H9 (cell line): ENCODE data around the gene TAF3. TPM values are rescaled to one million over a fixed set of nuclear protein-coding genes. Genes with fewer than 3 reads are reported as not detected.

Experiments
- DNase-seq: peaks from one replicate; pipeline ENCODE4 v3.0.0-alpha.2; 2017
- H2AFZ ChIP-seq: one replicate; pipeline ENCODE4 v1.6.1; 2013; ENCODE audit warnings: mild to moderate bottlenecking, low read length, control low read depth, moderate library complexity
- H2AK5ac ChIP-seq: 2 replicates; pipeline ENCODE4 v1.6.1; 2013; ENCODE audit warnings: low read length, control low read depth, mixed read lengths; ENCODE audit not compliant: insufficient read length
- H2BK120ac ChIP-seq: one replicate; pipeline ENCODE4 v1.6.1; 2013; ENCODE audit warnings: low read depth, mild to moderate bottlenecking, low read length, control low read depth, inconsistent platforms; ENCODE audit not compliant: poor library complexity, severe bottlenecking
- H2BK12ac ChIP-seq: 2 replicates; pipeline ENCODE4 v1.6.1; 2013; ENCODE audit warnings: low read length, control low read depth, mixed read lengths, low read depth; ENCODE audit not compliant: insufficient read length
- H2BK15ac ChIP-seq: 2 replicates; pipeline ENCODE4 v1.6.1; 2013; ENCODE audit warnings: low read depth, low read length, control low read depth
- H2BK20ac ChIP-seq: one replicate; pipeline ENCODE4 v1.6.1; 2013; ENCODE audit warnings: low read depth, mild to moderate bottlenecking, low read length, control low read depth, inconsistent platforms; ENCODE audit not compliant: poor library complexity, severe bottlenecking
- H2BK5ac ChIP-seq: 2 replicates; pipeline ENCODE4 v1.6.1; 2013; ENCODE audit warnings: low read length, control low read depth, mixed read lengths; ENCODE audit not compliant: insufficient read length
- H3K14ac ChIP-seq: 2 replicates; pipeline ENCODE4 v1.6.1; 2013; ENCODE audit warnings: low read length, control low read depth; ENCODE audit not compliant: insufficient read depth
- H3K18ac ChIP-seq: 2 replicates; pipeline ENCODE4 v1.6.1; 2013; ENCODE audit warnings: low read depth, mild to moderate bottlenecking, mixed read lengths, low read length, control low read depth; ENCODE audit not compliant: insufficient read length
- H3K23ac ChIP-seq: 2 replicates; pipeline ENCODE4 v1.6.1; 2013; ENCODE audit warnings: low read length, control low read depth, mixed read lengths, low read depth; ENCODE audit not compliant: insufficient read length
- H3K23me2 ChIP-seq: 2 replicates; pipeline ENCODE4 v1.6.1; 2013; ENCODE audit warnings: low read depth, mild to moderate bottlenecking, mixed read lengths, low read length, control low read depth; ENCODE audit not compliant: insufficient read length, poor library complexity, severe bottlenecking
- H3K27ac ChIP-seq: 2 replicates; pipeline ENCODE4 v1.5.1; 2013; ENCODE audit warnings: low read length, control low read depth, mixed read lengths, low read depth; ENCODE audit not compliant: insufficient read length
- H3K27me3 ChIP-seq: 2 replicates; pipeline ENCODE4 v1.6.1; 2013; ENCODE audit warnings: low read length, control low read depth, inconsistent platforms; ENCODE audit not compliant: insufficient read depth
- H3K4ac ChIP-seq: 2 replicates; pipeline ENCODE4 v1.6.1; 2013; ENCODE audit warnings: low read depth, mild to moderate bottlenecking, control low read depth, inconsistent platforms, low read length, moderate library complexity
- H3K4me1 ChIP-seq: 2 replicates; pipeline ENCODE4 v1.6.1; 2013; ENCODE audit warnings: low read length, control low read depth, inconsistent platforms; ENCODE audit not compliant: insufficient read depth
- H3K4me2 ChIP-seq: 2 replicates; pipeline ENCODE4 v1.6.1; 2013; ENCODE audit warnings: low read length, control low read depth, mixed read lengths; ENCODE audit not compliant: insufficient read length, insufficient read depth
- H3K56ac ChIP-seq: 2 replicates; pipeline ENCODE4 v1.6.1; 2013; ENCODE audit warnings: low read depth, mild to moderate bottlenecking, mixed read lengths, low read length, control low read depth; ENCODE audit not compliant: insufficient read length
- H3K79me1 ChIP-seq: 2 replicates; pipeline ENCODE4 v1.6.1; 2013; ENCODE audit warnings: low read depth, mild to moderate bottlenecking, moderate library complexity, low read length, control low read depth, inconsistent platforms; ENCODE audit not compliant: insufficient read depth, poor library complexity, severe bottlenecking
- H3K79me2 ChIP-seq: 2 replicates; pipeline ENCODE4 v1.6.1; 2013; ENCODE audit warnings: low read length, control low read depth, inconsistent platforms; ENCODE audit not compliant: insufficient read depth
- H3K9ac ChIP-seq: 2 replicates; pipeline ENCODE4 v1.6.1; 2013; ENCODE audit warnings: low read length, control low read depth, mixed read lengths; ENCODE audit not compliant: insufficient read length; ENCODE audit errors: extremely low read depth
- H3K9me3 ChIP-seq: one replicate; pipeline ENCODE4 v1.6.1; 2013; ENCODE audit warnings: low read depth, low read length, inconsistent platforms; ENCODE audit not compliant: control insufficient read depth
- H3T11ph ChIP-seq: one replicate; pipeline ENCODE4 v1.6.1; 2013; ENCODE audit warnings: mild to moderate bottlenecking, low read length, control low read depth, inconsistent platforms
- H4K20me1 ChIP-seq: one replicate; pipeline ENCODE4 v1.6.1; 2013; ENCODE audit not compliant: control insufficient read depth, insufficient read length, insufficient read depth
- H4K5ac ChIP-seq: 2 replicates; pipeline ENCODE4 v1.6.1; 2013; ENCODE audit warnings: low read depth, mild to moderate bottlenecking, mixed read lengths, low read length, control low read depth; ENCODE audit not compliant: insufficient read length
- H4K8ac ChIP-seq: replicated peaks from 2 replicates; pipeline ENCODE4 v1.6.1; 2013; ENCODE audit warnings: low read length, control low read depth, mixed read lengths, low read depth; ENCODE audit not compliant: insufficient read length
- H4K91ac ChIP-seq: 2 replicates; pipeline ENCODE4 v1.6.1; 2013; ENCODE audit warnings: low read depth, mild to moderate bottlenecking, moderate library complexity, mixed read lengths, low read length, control low read depth; ENCODE audit not compliant: insufficient read length
- H3K27ac Mint-ChIP-seq, 3 experiments: 2 replicates in 2 of 3; 3 replicates in 1 of 3; pipeline ENCODE4 v1.8.0; 2020 to 2021; ENCODE audit warnings: mixed read lengths in 3 of 3, mild to moderate bottlenecking in 1 of 3, moderate library complexity in 1 of 3
- H3K27me3 Mint-ChIP-seq: 2 replicates; pipeline ENCODE4 v1.8.0; 2021; ENCODE audit warnings: low read depth, mild to moderate bottlenecking, moderate library complexity, mixed read lengths
- H3K36me3 Mint-ChIP-seq, 3 experiments: 2 replicates in 2 of 3; 3 replicates in 1 of 3; pipeline ENCODE4 v1.8.0; 2020 to 2021; ENCODE audit warnings: low read depth in 3 of 3, mixed read lengths in 3 of 3; ENCODE audit not compliant: insufficient read depth in 1 of 3
- H3K4me1 Mint-ChIP-seq, 2 experiments: 2 replicates each; pipeline ENCODE4 v1.8.0; 2020; ENCODE audit warnings: mixed read lengths in 2 of 2
- H3K4me3 Mint-ChIP-seq, 2 experiments: 2 replicates in 1 of 2; 3 replicates in 1 of 2; pipeline ENCODE4 v1.8.0; 2020 to 2021; ENCODE audit warnings: mild to moderate bottlenecking in 2 of 2, mixed read lengths in 2 of 2, moderate library complexity in 1 of 2
- H3K9me3 Mint-ChIP-seq, 2 experiments: 2 replicates in 1 of 2; 3 replicates in 1 of 2; pipeline ENCODE4 v1.8.0; 2020; ENCODE audit warnings: mild to moderate bottlenecking in 2 of 2, mixed read lengths in 2 of 2, moderate library complexity in 1 of 2
- WGBS: extraction: QIAGEN DNeasy Blood & Tissue Kit; methylation state at CpG from one replicate; pipeline ENCODE4 v1.1.7; 2013; ENCODE audit warnings: missing lambda C conversion rate, low lambda C conversion rate, mixed read lengths; ENCODE audit not compliant: insufficient read length; ENCODE audit errors: extremely low coverage; 5-methylcytosine and 5-hydroxymethylcytosine counted together
- total RNA-seq: library from RNA; stranded (reverse); gene quantifications from 2 replicates; pipeline ENCODE4 v1.2.1, GENCODE V29; 2021
- TF ChIP-seq, protein P1 (sequence below): fragments of 200-600 bp; sonication (generic); conservative IDR thresholded peaks from 3 replicates; pipeline ENCODE4 v1.8.0; 2021; ENCODE audit warnings: antibody characterized with exemption, mild to moderate bottlenecking

The TAF3 gene
- total RNA-seq, 1 experiment from 2014 or later = 10.2 TPM

DNA sequence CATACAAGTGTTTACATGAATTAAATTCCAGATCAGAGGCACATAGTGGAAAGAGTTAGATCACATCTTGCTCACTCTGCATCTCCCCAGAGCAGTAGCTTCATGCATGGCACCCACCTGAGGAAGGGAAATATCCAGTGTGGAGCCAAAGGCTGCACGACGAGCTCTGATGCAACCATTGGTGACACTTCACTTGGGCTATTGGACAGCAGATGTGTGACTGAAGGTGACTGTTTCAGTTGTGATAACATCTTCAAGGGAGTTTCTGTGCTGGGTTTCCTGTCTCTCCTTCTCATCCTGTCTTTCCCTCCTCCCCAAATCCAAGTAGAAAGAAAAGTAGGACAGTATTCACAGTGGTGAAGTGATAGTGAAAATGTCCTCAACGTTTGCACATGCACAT lies 115.0 kb downstream of the TAF3 start:
- WGBS = no CpG with 5 or more reads among the region's 3 CpGs
- no peak overlapping the region for H3K9ac ChIP-seq
- no peak overlapping the region for H3K23ac ChIP-seq
- Mint-ChIP-seq H3K27ac (peak overlapping the region in 1 of 3 experiments; percentile 7; a peak in 1 of 7 replicates), H3K9me3 (no peaks in the 10 kb centered on the region), H3K27me3 (no peaks in the 10 kb centered on the region), H3K36me3 (peaks cover 0 to 3% (median 0%) of the 10 kb centered on the region in 3 experiments; a peak in 2 of 7 replicates), H3K4me1 (peaks cover 4 to 7% of the 10 kb centered on the region in 2 experiments; a peak in 3 of 4 replicates), H3K4me3 (no peak overlapping the region)
- H3K23me2 ChIP-seq = no peaks in the 10 kb centered on the region
- H2AFZ ChIP-seq = no peak overlapping the region
- no peaks in the 10 kb centered on the region for H3K79me1 ChIP-seq
- no peak overlapping the region for H2BK120ac ChIP-seq
- no peak overlapping the region for H3K27ac ChIP-seq
- H3K18ac ChIP-seq = no peak overlapping the region
- no peaks in the 10 kb centered on the region for H4K20me1 ChIP-seq
- H3K4ac ChIP-seq = no peak overlapping the region
- H4K8ac ChIP-seq = no peak overlapping the region
- no peak for DNase-seq
- H3K56ac ChIP-seq = no peak overlapping the region
- H3K4me2 ChIP-seq = no peak overlapping the region
- no peak overlapping the region for H2BK20ac ChIP-seq
- no peak overlapping the region for H4K5ac ChIP-seq
- H2AK5ac ChIP-seq = no peak overlapping the region
- no peaks in the 10 kb centered on the region for H3K9me3 ChIP-seq
- no peak overlapping the region for H3T11ph ChIP-seq
- H3K14ac ChIP-seq = no peak overlapping the region
- no peak overlapping the region for H2BK5ac ChIP-seq
- no peaks in the 10 kb centered on the region for H3K79me2 ChIP-seq
- no peaks in the 10 kb centered on the region for H3K4me1 ChIP-seq
- H2BK15ac ChIP-seq = no peak overlapping the region
- H3K27me3 ChIP-seq = no peaks in the 10 kb centered on the region
- H2BK12ac ChIP-seq = no peak overlapping the region
- TF ChIP-seq, protein P1, sequence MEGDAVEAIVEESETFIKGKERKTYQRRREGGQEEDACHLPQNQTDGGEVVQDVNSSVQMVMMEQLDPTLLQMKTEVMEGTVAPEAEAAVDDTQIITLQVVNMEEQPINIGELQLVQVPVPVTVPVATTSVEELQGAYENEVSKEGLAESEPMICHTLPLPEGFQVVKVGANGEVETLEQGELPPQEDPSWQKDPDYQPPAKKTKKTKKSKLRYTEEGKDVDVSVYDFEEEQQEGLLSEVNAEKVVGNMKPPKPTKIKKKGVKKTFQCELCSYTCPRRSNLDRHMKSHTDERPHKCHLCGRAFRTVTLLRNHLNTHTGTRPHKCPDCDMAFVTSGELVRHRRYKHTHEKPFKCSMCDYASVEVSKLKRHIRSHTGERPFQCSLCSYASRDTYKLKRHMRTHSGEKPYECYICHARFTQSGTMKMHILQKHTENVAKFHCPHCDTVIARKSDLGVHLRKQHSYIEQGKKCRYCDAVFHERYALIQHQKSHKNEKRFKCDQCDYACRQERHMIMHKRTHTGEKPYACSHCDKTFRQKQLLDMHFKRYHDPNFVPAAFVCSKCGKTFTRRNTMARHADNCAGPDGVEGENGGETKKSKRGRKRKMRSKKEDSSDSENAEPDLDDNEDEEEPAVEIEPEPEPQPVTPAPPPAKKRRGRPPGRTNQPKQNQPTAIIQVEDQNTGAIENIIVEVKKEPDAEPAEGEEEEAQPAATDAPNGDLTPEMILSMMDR = no peak
- H4K91ac ChIP-seq = no peak overlapping the region
